HFFc6 (cell line): Measurements from ENCODE around the gene BCDIN3D. TPM values are rescaled to one million over a fixed set of nuclear protein-coding genes. Genes with fewer than 3 reads are reported as not detected.
A peak's percentile ranks its signal among the peaks of the same experiment; 100 is the strongest.

Source experiments
- DNase-seq: peaks from one replicate; pipeline ENCODE4 v3.0.0-alpha.2; 2018
- H3K27ac Mint-ChIP-seq: 2 replicates; pipeline ENCODE4 v1.8.0; 2020; ENCODE audit warnings: mild to moderate bottlenecking, mixed read lengths
- H3K27me3 Mint-ChIP-seq: 2 replicates; pipeline ENCODE4 v1.8.0; 2021; ENCODE audit warnings: mild to moderate bottlenecking, moderate library complexity, mixed read lengths; ENCODE audit not compliant: insufficient read depth
- H3K36me3 Mint-ChIP-seq: 2 replicates; pipeline ENCODE4 v1.8.0; 2021; ENCODE audit warnings: low read depth, mixed read lengths
- H3K4me1 Mint-ChIP-seq: 2 replicates; pipeline ENCODE4 v1.8.0; 2020; ENCODE audit warnings: low read depth, mixed read lengths
- H3K4me3 Mint-ChIP-seq: 2 replicates; pipeline ENCODE4 v1.8.0; 2020; ENCODE audit warnings: mild to moderate bottlenecking, moderate library complexity, mixed read lengths
- H3K9me3 Mint-ChIP-seq: 2 replicates; pipeline ENCODE4 v1.8.0; 2020; ENCODE audit warnings: mild to moderate bottlenecking, mixed read lengths
- total RNA-seq, 6 experiments: library from RNA; stranded (reverse); fragmentation: NEBNext Ultra II Directional; extraction: Animal tissue kit (Norgen Biotek cat#: 25700); gene quantifications; 2 replicates in 1 of 6; 3 replicates in 5 of 6; pipeline ENCODE4 v1.2.3, GENCODE V29; 2021
- TF ChIP-seq, protein P1 (sequence below): fragments of 200-600 bp; sonication (generic); IDR thresholded peaks from 2 replicates; pipeline ENCODE4 v1.5.0; 2021; ENCODE audit warnings: antibody characterized with exemption, mild to moderate bottlenecking

Gene BCDIN3D
- total RNA-seq, 6 experiments from 2014 or later = 1.5 to 2.9 (median 2.0) TPM

DNA sequence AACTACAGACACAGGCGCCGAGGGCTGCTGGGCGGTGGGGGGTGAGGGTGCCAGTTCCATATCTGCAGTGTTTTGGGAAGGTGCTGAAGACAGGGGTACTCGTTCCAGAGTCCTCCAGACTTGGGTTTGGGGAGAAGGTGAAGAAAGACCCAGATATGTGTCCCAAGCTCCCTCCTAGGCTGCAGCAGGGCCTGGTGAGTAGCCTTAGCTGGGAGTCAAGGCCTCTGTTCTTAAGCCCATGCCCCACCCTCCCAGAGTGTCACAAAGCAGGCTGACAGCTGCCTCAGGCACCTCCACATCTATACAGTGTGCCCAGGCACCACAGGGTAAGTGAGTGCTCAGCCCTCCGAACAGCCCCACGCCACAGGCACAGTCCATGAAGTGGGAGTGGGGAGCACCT is 19.0 kb downstream of the BCDIN3D start:
- H3K36me3 Mint-ChIP-seq = no peaks in the 10 kb centered on the region
- H3K27me3 Mint-ChIP-seq = peaks cover 2% of the 10 kb centered on the region; the same call in 1 of the 2 replicates
- peak overlapping the region; percentile 75 for H3K27ac Mint-ChIP-seq
- TF ChIP-seq, protein P1, sequence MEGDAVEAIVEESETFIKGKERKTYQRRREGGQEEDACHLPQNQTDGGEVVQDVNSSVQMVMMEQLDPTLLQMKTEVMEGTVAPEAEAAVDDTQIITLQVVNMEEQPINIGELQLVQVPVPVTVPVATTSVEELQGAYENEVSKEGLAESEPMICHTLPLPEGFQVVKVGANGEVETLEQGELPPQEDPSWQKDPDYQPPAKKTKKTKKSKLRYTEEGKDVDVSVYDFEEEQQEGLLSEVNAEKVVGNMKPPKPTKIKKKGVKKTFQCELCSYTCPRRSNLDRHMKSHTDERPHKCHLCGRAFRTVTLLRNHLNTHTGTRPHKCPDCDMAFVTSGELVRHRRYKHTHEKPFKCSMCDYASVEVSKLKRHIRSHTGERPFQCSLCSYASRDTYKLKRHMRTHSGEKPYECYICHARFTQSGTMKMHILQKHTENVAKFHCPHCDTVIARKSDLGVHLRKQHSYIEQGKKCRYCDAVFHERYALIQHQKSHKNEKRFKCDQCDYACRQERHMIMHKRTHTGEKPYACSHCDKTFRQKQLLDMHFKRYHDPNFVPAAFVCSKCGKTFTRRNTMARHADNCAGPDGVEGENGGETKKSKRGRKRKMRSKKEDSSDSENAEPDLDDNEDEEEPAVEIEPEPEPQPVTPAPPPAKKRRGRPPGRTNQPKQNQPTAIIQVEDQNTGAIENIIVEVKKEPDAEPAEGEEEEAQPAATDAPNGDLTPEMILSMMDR = no peak
- peaks cover 65% of the 10 kb centered on the region for H3K4me1 Mint-ChIP-seq
- H3K9me3 Mint-ChIP-seq = no peaks in the 10 kb centered on the region
- no peak for DNase-seq
- no peak overlapping the region for H3K4me3 Mint-ChIP-seq

- Mint-ChIP-seq H3K27ac (no peak overlapping the region), H3K4me3 (no peak overlapping the region), H3K9me3 (no peaks in the 10 kb centered on the region), H3K36me3 (no peaks in the 10 kb centered on the region), H3K27me3 (no peaks in the 10 kb centered on the region), H3K4me1 (peaks cover 63% of the 10 kb centered on the region)
- no peak for DNase-seq
- TF ChIP-seq, protein P1 = no peak
These were observed 19.6 kb downstream of the BCDIN3D start for GRCh38 chr12:49823350-49823749.

GRCh38 chr12:49821373-49822287 is 21.3 kb downstream of the BCDIN3D start:
- Mint-ChIP-seq H3K27ac (peak overlapping the region; percentile 38; the same call in 1 of the 2 replicates), H3K4me3 (no peak overlapping the region), H3K36me3 (no peaks in the 10 kb centered on the region), H3K27me3 (no peaks in the 10 kb centered on the region), H3K9me3 (no peaks in the 10 kb centered on the region), H3K4me1 (peaks cover 64% of the 10 kb centered on the region)
- TF ChIP-seq, protein P1 = no peak
- no peak for DNase-seq

DNA sequence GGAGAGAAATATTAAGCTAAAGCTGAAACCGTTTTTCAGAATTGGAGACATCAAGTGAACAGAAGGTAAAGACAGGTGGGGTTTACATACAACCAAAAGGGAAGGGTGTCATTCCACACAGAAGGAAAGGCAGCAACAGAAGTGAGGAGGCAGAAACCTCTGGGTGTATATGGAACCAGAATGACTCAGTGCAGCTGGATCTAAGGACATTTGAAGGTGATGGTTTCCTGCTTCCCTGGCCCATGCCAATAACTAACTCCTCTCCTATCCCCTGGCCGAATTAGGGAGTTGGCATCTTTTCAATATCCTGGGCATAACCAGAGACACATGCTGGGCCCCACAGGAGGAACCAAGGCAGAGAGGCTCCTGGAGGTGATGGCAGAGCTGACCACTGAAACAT is 23.1 kb downstream of the BCDIN3D start:
- peaks cover 53% of the 10 kb centered on the region for H3K4me1 Mint-ChIP-seq
- DNase-seq = no peak
- TF ChIP-seq, protein P1 = no peak
- 0 out of 2 replicates have a peak overlapping the region, but pooled peaks have one; percentile 0 for H3K27ac Mint-ChIP-seq
- H3K36me3 Mint-ChIP-seq = peaks cover 9% of the 10 kb centered on the region
- no peak overlapping the region for H3K4me3 Mint-ChIP-seq
- no peaks in the 10 kb centered on the region for H3K9me3 Mint-ChIP-seq
- no peaks in the 10 kb centered on the region for H3K27me3 Mint-ChIP-seq

DNA sequence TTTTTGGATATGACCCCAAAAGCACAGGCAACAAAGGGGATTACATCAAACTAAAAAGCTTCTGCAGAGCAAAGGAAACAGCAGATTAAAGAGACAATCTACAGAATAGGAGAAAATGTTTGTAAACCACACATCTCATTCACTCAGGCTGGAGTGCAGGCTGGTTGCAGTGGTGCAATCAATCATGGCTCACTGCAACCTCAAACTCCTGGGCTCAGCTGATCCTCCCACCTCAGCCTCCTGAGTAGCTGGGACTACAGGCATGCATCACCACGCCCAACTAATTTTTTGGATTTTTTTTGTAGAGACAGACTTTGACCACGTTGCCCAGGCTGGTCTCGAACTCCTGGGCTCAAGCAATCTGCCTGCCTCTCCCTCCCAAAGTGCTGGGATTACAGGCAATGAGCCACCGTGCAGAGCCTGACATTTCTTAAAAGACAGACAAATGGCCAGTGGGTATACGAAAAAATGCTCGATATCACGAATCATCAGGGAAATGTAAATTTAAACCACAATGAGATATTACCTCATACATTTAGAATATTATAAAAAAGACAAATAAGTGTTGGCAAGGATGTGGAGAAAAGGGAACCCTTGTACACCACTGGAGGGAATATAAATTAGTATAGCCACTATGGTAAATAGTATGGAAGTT is 24.5 kb downstream of the BCDIN3D start:
- peaks cover 13% of the 10 kb centered on the region for H3K36me3 Mint-ChIP-seq
- H3K27ac Mint-ChIP-seq = no peak overlapping the region
- TF ChIP-seq, protein P1 = no peak
- peaks cover 47% of the 10 kb centered on the region for H3K4me1 Mint-ChIP-seq
- H3K27me3 Mint-ChIP-seq = no peaks in the 10 kb centered on the region
- no peak overlapping the region for H3K4me3 Mint-ChIP-seq
- H3K9me3 Mint-ChIP-seq = no peaks in the 10 kb centered on the region
- DNase-seq = no peak
